ENCODE measurements around the gene CFAP69.
"Not testable (repeated sequence)": the region's sequence is repeated elsewhere in the genome, so short reads cannot be mapped to it uniquely, and the experiment has no call there.

- TF ChIP-seq ZNF274 (IDR thresholded peaks at IDR 0.05; ENCODE audit: low read depth, low read length); YY1 (IDR thresholded peaks at IDR 0.05; ENCODE audit: insufficient read depth, insufficient read length): not testable (repeated sequence)
These were observed 90.0 kb downstream of the CFAP69 start for GRCh38 chr7:90334926-90335325.
